Parathyroid adenoma (tissue), 2 donors: Measurements from ENCODE around the gene INCA1.

ENCODE experiments used
- H2AFZ ChIP-seq: fragments of 300-600 bp; sonication (generic); one replicate; pipeline ENCODE4 v1.7.0; 2017; ENCODE audit warnings: antibody characterized with exemption, mild to moderate bottlenecking
- H3K27ac ChIP-seq: fragments of 300-600 bp; sonication (generic); one replicate; pipeline ENCODE4 v1.7.0; 2017
- H3K27me3 ChIP-seq: fragments of 300-600 bp; sonication (generic); one replicate; pipeline ENCODE4 v1.7.0; 2017; ENCODE audit warnings: low read length; ENCODE audit not compliant: control insufficient read depth, insufficient read depth
- H3K36me3 ChIP-seq: fragments of 300-600 bp; sonication (generic); one replicate; pipeline ENCODE4 v1.7.0; 2017; ENCODE audit warnings: low read length; ENCODE audit not compliant: control insufficient read depth, insufficient read depth
- H3K4me1 ChIP-seq: fragments of 300-600 bp; sonication (generic); one replicate; pipeline ENCODE4 v1.7.0; 2017; ENCODE audit warnings: control low read depth
- H3K4me2 ChIP-seq: fragments of 300-600 bp; sonication (generic); one replicate; pipeline ENCODE4 v1.7.0; 2017; ENCODE audit warnings: low read length
- H3K4me3 ChIP-seq: fragments of 300-600 bp; sonication (generic); one replicate; pipeline ENCODE4 v1.7.0; 2017; ENCODE audit warnings: low read depth, low read length
- H3K79me2 ChIP-seq: fragments of 300-600 bp; sonication (generic); one replicate; pipeline ENCODE4 v1.7.0; 2017; ENCODE audit warnings: control low read depth
- H3K9ac ChIP-seq: fragments of 300-600 bp; sonication (generic); one replicate; pipeline ENCODE4 v1.7.0; 2017; ENCODE audit warnings: mild to moderate bottlenecking
- H3K9me3 ChIP-seq: fragments of 300-600 bp; sonication (generic); one replicate; pipeline ENCODE4 v1.7.0; 2017; ENCODE audit warnings: low read length; ENCODE audit not compliant: control insufficient read depth
- CTCF ChIP-seq: fragments of 300-600 bp; sonication (generic); IDR thresholded peaks from one replicate; pipeline ENCODE4 v1.7.0; 2017; ENCODE audit warnings: antibody characterized with exemption, mild to moderate bottlenecking
- donor health status: primary hyperparathyroidism.

The INCA1 gene

GRCh38 chr17:4966844-4967538 is 30.3 kb downstream of the INCA1 start:
- Histone ChIP-seq H3K27me3 (no peaks in the 10 kb centered on the region), H3K9me3 (no peaks in the 10 kb centered on the region), H3K4me3 (peak overlapping the region; percentile 92), H3K27ac (peak overlapping the region; percentile 99), H3K36me3 (no peaks in the 10 kb centered on the region), H3K9ac (peak overlapping the region; percentile 87), H3K4me1 (peaks cover 10% of the 10 kb centered on the region), H3K4me2 (peak overlapping the region; percentile 94), H3K79me2 (peaks cover 2% of the 10 kb centered on the region), H2AFZ (peak overlapping the region; percentile 97)
- TF ChIP-seq CTCF = no peak

GRCh38 chr17:4965311-4965986 is 31.9 kb downstream of the INCA1 start:
- H3K4me1 ChIP-seq = peaks cover 10% of the 10 kb centered on the region
- no peaks in the 10 kb centered on the region for H3K36me3 ChIP-seq
- H3K79me2 ChIP-seq = peaks cover 7% of the 10 kb centered on the region
- H3K27ac ChIP-seq = no peak overlapping the region
- H3K4me2 ChIP-seq = no peak overlapping the region
- no peak for TF ChIP-seq CTCF
- no peaks in the 10 kb centered on the region for H3K27me3 ChIP-seq
- H3K9ac ChIP-seq = no peak overlapping the region
- H3K4me3 ChIP-seq = no peak overlapping the region
- H2AFZ ChIP-seq = no peak overlapping the region
- no peaks in the 10 kb centered on the region for H3K9me3 ChIP-seq

GRCh38 chr17:4960279-4960922 is 36.9 kb downstream of the INCA1 start:
- no peaks in the 10 kb centered on the region for H3K27me3 ChIP-seq
- H3K9me3 ChIP-seq = no peaks in the 10 kb centered on the region
- no peak overlapping the region for H2AFZ ChIP-seq
- no peak overlapping the region for H3K4me2 ChIP-seq
- H3K79me2 ChIP-seq = peaks cover 7% of the 10 kb centered on the region
- H3K27ac ChIP-seq = no peak overlapping the region
- H3K9ac ChIP-seq = no peak overlapping the region
- TF ChIP-seq CTCF = no peak
- H3K4me1 ChIP-seq = peaks cover 6% of the 10 kb centered on the region
- H3K4me3 ChIP-seq = no peak overlapping the region
- no peaks in the 10 kb centered on the region for H3K36me3 ChIP-seq

GRCh38 chr17:4959261-4959965 is 37.9 kb downstream of the INCA1 start:
- no peak overlapping the region for H3K9ac ChIP-seq

More at GRCh38 chr17:4959261-4959965, 37.9 kb downstream of the INCA1 start:
- Histone ChIP-seq H3K36me3 (no peaks in the 10 kb centered on the region), H3K4me3 (no peak overlapping the region), H3K9me3 (no peaks in the 10 kb centered on the region), H3K79me2 (peaks cover 5% of the 10 kb centered on the region), H3K27me3 (no peaks in the 10 kb centered on the region), H3K27ac (no peak overlapping the region), H3K4me1 (peaks cover 6% of the 10 kb centered on the region), H3K4me2 (no peak overlapping the region), H2AFZ (no peak overlapping the region)
- no peak for TF ChIP-seq CTCF
